ENCODE data around the gene TRIM14.
"Not testable (repeated sequence)": the region's sequence is repeated elsewhere in the genome, so short reads cannot be mapped to it uniquely, and the experiment has no call there.

TRIM14 gene

GRCh38 chr9:98049288-98050072, 69.5 kb downstream of the TRIM14 start:
- no peak for DNase-seq (ENCODE audit: low read depth)

- no peak for DNase-seq (ENCODE audit: low read depth)
Measured at GRCh38 chr9:98047002-98047401, 72.0 kb downstream of the TRIM14 start.

GRCh38 chr9:98046180-98046543, 72.9 kb downstream of the TRIM14 start:
- no peak for DNase-seq (ENCODE audit: low read depth)

GRCh38 chr9:98045234-98046179, 73.5 kb downstream of the TRIM14 start:
- DNase-seq (ENCODE audit: low read depth): peak; percentile 27

GRCh38 chr9:98043915-98044314, 75.1 kb downstream of the TRIM14 start:
- no peak for DNase-seq (ENCODE audit: low read depth)

GRCh38 chr9:98040212-98040611, 78.8 kb downstream of the TRIM14 start:
- no peak for DNase-seq (ENCODE audit: low read depth)

GRCh38 chr9:98039607-98040017, 79.4 kb downstream of the TRIM14 start:
- no peak for DNase-seq (ENCODE audit: low read depth)

- DNase-seq (ENCODE audit: low read depth): no peak
Measured at GRCh38 chr9:98038958-98039357, 80.1 kb downstream of the TRIM14 start.

- DNase-seq (ENCODE audit: low read depth): no peak
Measured at GRCh38 chr9:98037357-98037756, 81.7 kb downstream of the TRIM14 start.

- peak; percentile 53 for DNase-seq (ENCODE audit: low read depth)
Measured at GRCh38 chr9:98034593-98035546, 84.2 kb downstream of the TRIM14 start.

- DNase-seq (ENCODE audit: low read depth): peak; percentile 14
Measured at GRCh38 chr9:98031935-98032334, 87.1 kb downstream of the TRIM14 start.

- no peak for DNase-seq (ENCODE audit: low read depth)
Measured at GRCh38 chr9:98031169-98031568, 87.9 kb downstream of the TRIM14 start.

GRCh38 chr9:98024702-98025101, 94.3 kb downstream of the TRIM14 start:
- no peak for DNase-seq (ENCODE audit: low read depth)

GRCh38 chr9:98022447-98022846, 96.6 kb downstream of the TRIM14 start:
- no peak for DNase-seq (ENCODE audit: low read depth)

GRCh38 chr9:98021306-98022040, 97.5 kb downstream of the TRIM14 start:
- DNase-seq (ENCODE audit: low read depth): no peak

GRCh38 chr9:98020476-98021145, 98.4 kb downstream of the TRIM14 start:
- no peak for DNase-seq (ENCODE audit: low read depth)

GRCh38 chr9:98019869-98020268, 99.2 kb downstream of the TRIM14 start:
- not testable (repeated sequence) for DNase-seq (ENCODE audit: low read depth)
